ENCODE measurements around the gene GFOD2.
"Not testable (repeated sequence)": the region's sequence is repeated elsewhere in the genome, so short reads cannot be mapped to it uniquely, and the experiment has no call there.

GFOD2 gene

GRCh38 chr16:67752641-67753040 lies 33.5 kb upstream of the GFOD2 start (continued):
- no peak for TF ChIP-seq ZNF747 (tag by site-specific recombination; IDR thresholded peaks at IDR 0.05)
- TF ChIP-seq ZFP69B (tag by site-specific recombination; IDR thresholded peaks at IDR 0.05) = no peak
- TF ChIP-seq TCF7L2 (IDR thresholded peaks at IDR 0.05; ENCODE audit: borderline replicate concordance, low read depth, low read length) = no peak
- no peak for TF ChIP-seq ZNF555 (tag by site-specific recombination; conservative IDR thresholded peaks at IDR 0.05)
- TF ChIP-seq ZNF776 (tag by site-specific recombination; IDR thresholded peaks at IDR 0.05; ENCODE audit: borderline replicate concordance) = no peak
- no peak for TF ChIP-seq HOXC10 (CRISPR knock-in tag; IDR thresholded peaks at IDR 0.05)
- TF ChIP-seq ZNF658 (tag by site-specific recombination; IDR thresholded peaks at IDR 0.05) = no peak

- not testable (repeated sequence) for H3K27ac ChIP-seq (ENCODE audit: extremely low read depth, low read depth, low read length); H3K36me3 ChIP-seq (ENCODE audit: control insufficient read depth in 2 of 2, insufficient read depth in 1 of 2, low read length in 2 of 2); H3K4me3 ChIP-seq (ENCODE audit: low read depth, low read length); H3K4me1 ChIP-seq (ENCODE audit: control insufficient read depth, insufficient read depth, low read length); H3K9me3 ChIP-seq (ENCODE audit: control insufficient read depth, insufficient read depth, low read depth, low read length)
- ChIA-PET CTCF (interaction anchor here (0.6 to 0.7 kb wide), 5 partner anchors 36 to 270 kb away, joined by 3 to 7 read pairs (median 4); partner anchors contain the start of gene ATP6V0D1), POLR2A (interaction anchor here (0.6 kb wide), 1 partner anchor 32 kb away, joined by 5 read pairs; no protein-coding TSS in a partner anchor)
Measured at GRCh38 chr16:67751331-67751730, 32.2 kb upstream of the GFOD2 start.

GRCh38 chr16:67750466-67750865 lies 31.4 kb upstream of the GFOD2 start:
- ChIA-PET CTCF (interaction anchor here (1.0 kb wide), 1 partner anchor 66 kb away, joined by 3 read pairs; no protein-coding TSS in a partner anchor), POLR2A (no interaction called here)
- Histone ChIP-seq H3K36me3 (ENCODE audit: control insufficient read depth in 2 of 2, insufficient read depth in 1 of 2, low read length in 2 of 2) (no peaks in the 10 kb centered on the region; a peak in 1 of 3 replicates), H3K9me3 (ENCODE audit: control insufficient read depth, insufficient read depth, low read depth, low read length) (no peaks in the 10 kb centered on the region), H3K4me1 (ENCODE audit: control insufficient read depth, insufficient read depth, low read length) (no peaks in the 10 kb centered on the region; the same call in 1 of the 2 replicates), H3K4me3 (ENCODE audit: low read depth, low read length) (no peak overlapping the region), H3K27ac (ENCODE audit: extremely low read depth, low read depth, low read length) (no peak overlapping the region)
- TF ChIP-seq ZBTB26 (tag by site-specific recombination; optimal IDR thresholded peaks at IDR 0.05) (no peak), BCL6B (tag by site-specific recombination; IDR thresholded peaks at IDR 0.05) (no peak), ZNF624 (tag by site-specific recombination; IDR thresholded peaks at IDR 0.05) (no peak), ZBTB48 (tag by site-specific recombination; IDR thresholded peaks at IDR 0.05) (no peak), SP3 (tag by site-specific recombination; IDR thresholded peaks at IDR 0.05) (no peak), ZNF777 (tag by site-specific recombination; IDR thresholded peaks at IDR 0.05; ENCODE audit: borderline replicate concordance) (no peak)

- Histone ChIP-seq H3K27ac (ENCODE audit: extremely low read depth, low read depth, low read length) (no peak overlapping the region), H3K4me3 (ENCODE audit: low read depth, low read length) (no peak overlapping the region), H3K9me3 (ENCODE audit: control insufficient read depth, insufficient read depth, low read depth, low read length) (no peaks in the 10 kb centered on the region), H3K4me1 (ENCODE audit: control insufficient read depth, insufficient read depth, low read length) (no peaks in the 10 kb centered on the region; the same call in 1 of the 2 replicates), H3K36me3 (ENCODE audit: control insufficient read depth in 2 of 2, insufficient read depth in 1 of 2, low read length in 2 of 2) (peaks cover 0 to under 1% of the 10 kb centered on the region in 2 experiments; a peak in 2 of 3 replicates)
- ChIA-PET CTCF (interaction anchor here (1.0 kb wide), 1 partner anchor 67 kb away, joined by 3 read pairs; no protein-coding TSS in a partner anchor), POLR2A (interaction anchor here (0.9 to 1.6 kb wide), 2 partner anchors 30 to 57 kb away, joined by 4 to 5 read pairs; partner anchors contain the start of genes GFOD2, RANBP10 and TSNAXIP1)
- no peak for TF ChIP-seq BCL11A (tag by site-specific recombination; IDR thresholded peaks at IDR 0.05; ENCODE audit: low read depth)
- TF ChIP-seq ZNF121 (tag by site-specific recombination; IDR thresholded peaks at IDR 0.05) = no peak
- no peak for TF ChIP-seq ZNF830 (tag by site-specific recombination; IDR thresholded peaks at IDR 0.05; ENCODE audit: low read depth)
- TF ChIP-seq ZNF701 (tag by site-specific recombination; IDR thresholded peaks at IDR 0.05) = no peak
- TF ChIP-seq HOXA7 (CRISPR knock-in tag; IDR thresholded peaks at IDR 0.05; ENCODE audit: borderline replicate concordance) = no peak
- no peak for TF ChIP-seq HOXD13 (CRISPR knock-in tag; IDR thresholded peaks at IDR 0.05; ENCODE audit: borderline replicate concordance)
- no peak for TF ChIP-seq PRDM10 (tag by site-specific recombination; IDR thresholded peaks at IDR 0.05)
- no peak for TF ChIP-seq ZNF132 (tag by site-specific recombination; IDR thresholded peaks at IDR 0.05; ENCODE audit: borderline replicate concordance)
- no peak for TF ChIP-seq HOXC10 (CRISPR knock-in tag; IDR thresholded peaks at IDR 0.05)
- TF ChIP-seq PRDM1 (tag by site-specific recombination; IDR thresholded peaks at IDR 0.05) = no peak
- TF ChIP-seq ZNF157 (tag by site-specific recombination; IDR thresholded peaks at IDR 0.05) = no peak
- no peak for TF ChIP-seq SP7 (tag by site-specific recombination; IDR thresholded peaks at IDR 0.05)
Measured at GRCh38 chr16:67749436-67750078, 30.4 kb upstream of the GFOD2 start.

Measured in HEK293 (cell line).